IPS-11a (cell line): ENCODE results near the gene ARL15.
"Not testable (repeated sequence)": the region's sequence is repeated elsewhere in the genome, so short reads cannot be mapped to it uniquely, and the experiment has no call there.

Experiments used
- H3K4me3 ChIP-seq: one replicate; pipeline ENCODE4 v1.5.1; 2013; ENCODE audit warnings: low read depth, low read length, control low read depth

ARL15 gene

DNA sequence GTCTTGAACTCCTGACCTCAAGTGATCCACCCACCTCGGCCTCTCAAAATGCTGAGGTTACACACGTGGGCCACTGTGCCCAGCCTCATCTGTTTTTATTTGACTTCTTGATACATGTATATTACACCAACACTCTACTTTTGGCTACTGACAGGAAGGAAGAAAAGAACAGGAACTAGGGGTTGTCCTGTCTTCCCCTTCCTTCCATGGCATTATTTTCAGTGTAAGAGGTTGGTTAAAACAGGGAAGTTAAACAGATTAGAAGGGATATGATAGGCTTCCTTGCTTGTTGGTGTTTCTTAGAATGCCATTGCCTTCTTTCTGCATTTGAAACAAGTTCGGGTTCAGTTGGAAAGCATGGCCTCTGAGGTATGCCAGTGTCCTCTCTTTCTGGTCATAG is 437.1 kb downstream of the ARL15 start:
- H3K4me3 ChIP-seq = no peak overlapping the region

DNA sequence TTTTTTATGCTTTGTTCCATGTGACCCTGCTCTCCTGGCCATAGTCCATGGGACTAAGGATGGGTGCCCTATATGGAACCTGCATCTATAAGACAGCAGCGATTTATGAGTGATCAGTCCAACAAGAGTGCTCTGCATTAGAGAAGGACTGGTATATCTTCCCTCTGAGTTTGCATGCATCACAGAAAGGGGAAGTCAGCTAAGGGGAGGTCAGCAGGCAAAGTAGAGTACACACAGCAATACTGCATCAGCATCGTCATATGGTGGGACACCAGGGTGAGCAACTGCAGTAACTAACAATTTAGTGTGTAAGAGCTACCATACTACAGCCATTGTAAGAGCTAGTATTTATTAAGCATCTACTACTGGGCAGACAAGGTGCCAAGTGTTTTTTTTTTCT is 438.6 kb downstream of the ARL15 start:
- no peak overlapping the region for H3K4me3 ChIP-seq

DNA sequence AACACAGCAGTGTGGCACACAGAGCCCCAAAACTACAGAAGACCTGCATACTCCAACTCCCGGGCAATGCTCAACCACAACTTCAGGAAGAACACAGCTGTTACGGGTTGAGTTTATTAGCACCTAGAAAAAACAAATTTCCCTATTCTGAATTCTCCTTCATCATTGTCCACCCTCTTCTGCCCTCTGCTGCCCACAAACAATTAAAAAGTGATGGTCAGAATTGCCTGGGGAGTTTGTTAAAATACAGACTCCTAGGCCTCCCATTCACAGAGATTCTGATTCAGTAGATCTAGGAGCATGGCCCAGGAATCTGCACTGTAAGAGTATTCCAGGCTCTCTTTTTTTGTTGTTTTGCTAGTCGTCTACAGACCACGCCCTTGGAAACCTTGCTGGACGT is 439.3 kb downstream of the ARL15 start:
- H3K4me3 ChIP-seq = no peak overlapping the region

DNA sequence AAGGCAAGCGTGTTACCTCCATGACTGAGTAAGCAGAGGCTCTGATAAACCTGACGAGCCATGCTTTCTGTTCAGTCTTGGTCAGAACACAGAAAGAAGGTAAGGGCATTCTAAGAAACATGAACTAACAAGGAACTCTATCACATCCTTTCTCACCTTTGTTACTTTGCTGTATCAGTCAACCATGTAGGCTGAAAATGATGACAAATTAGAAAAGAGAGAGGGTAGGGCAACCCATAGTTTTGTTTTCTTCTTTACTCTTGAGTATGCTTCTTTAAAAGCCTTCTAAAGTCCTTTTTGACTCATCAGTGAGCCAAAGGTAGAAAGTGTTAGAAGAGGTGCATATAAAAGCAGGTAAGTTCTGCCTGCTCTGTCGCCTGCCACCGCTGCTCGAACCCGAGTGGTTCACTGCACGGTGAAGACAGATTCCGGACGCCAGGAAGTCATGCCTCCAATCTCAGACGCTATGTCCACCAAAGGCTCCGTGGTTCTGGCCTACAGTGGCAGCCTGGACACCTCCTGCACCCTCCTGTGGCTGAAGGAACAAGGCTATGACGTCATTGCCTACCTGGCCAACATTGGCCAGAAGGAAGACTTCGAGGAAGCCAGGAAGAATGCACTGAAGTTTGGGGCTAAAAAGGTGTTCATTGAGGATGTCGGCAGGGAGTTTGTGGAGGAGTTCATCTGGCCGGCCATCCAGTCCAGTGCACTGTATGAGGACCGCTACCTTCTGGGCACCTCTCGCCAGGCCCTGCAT is 451.5 kb downstream of the ARL15 start:
- no peak overlapping the region for H3K4me3 ChIP-seq

DNA sequence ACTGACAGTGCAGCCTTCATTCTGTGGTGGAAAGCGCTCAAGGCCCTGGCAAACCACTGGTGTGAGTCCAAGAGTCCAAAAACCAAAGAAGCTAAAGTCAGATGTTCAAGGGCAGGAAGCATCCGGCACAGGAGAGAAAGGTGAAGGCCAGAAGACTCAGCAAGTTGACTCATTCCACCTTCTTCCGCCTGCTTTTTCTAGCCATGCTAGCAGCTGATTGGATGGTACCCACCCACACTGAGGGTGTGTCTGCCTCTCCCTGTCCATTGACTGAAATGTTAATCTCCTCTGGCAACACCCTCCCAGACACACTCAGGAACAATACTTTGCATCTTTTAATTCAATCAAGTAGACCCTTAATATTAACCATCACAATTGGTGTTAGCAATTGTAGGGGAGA is 453.9 kb downstream of the ARL15 start:
- no peak overlapping the region for H3K4me3 ChIP-seq

DNA sequence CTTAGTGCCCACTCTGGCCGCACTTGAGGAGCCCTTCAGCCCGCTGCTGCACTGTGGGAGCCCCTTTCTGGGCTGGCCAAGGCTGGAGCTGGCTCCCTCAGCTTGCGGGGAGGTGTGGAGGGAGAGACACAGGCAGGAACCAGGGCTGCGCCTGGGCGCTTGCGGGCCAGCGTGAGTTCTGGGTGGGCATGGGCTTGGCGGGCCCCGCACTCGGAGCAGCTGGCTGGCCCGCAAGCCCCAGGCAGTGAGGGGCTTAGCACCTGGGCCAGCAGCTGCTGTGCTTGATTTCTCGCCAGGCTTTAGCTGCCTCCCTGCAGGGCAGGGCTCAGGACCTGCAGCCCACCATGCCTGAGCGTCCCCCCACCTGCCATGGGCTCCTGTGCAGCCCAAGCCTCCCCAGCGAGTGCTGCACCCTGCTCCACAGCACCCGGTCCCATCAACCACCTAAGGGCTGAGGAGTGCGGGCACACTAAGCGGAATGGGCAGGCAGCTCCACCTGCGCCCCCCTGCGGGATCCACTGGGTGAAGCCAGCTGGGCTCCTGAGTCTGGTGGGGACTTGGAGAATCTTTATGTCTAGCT is 473.4 kb downstream of the ARL15 start:
- not testable (repeated sequence) for H3K4me3 ChIP-seq

DNA sequence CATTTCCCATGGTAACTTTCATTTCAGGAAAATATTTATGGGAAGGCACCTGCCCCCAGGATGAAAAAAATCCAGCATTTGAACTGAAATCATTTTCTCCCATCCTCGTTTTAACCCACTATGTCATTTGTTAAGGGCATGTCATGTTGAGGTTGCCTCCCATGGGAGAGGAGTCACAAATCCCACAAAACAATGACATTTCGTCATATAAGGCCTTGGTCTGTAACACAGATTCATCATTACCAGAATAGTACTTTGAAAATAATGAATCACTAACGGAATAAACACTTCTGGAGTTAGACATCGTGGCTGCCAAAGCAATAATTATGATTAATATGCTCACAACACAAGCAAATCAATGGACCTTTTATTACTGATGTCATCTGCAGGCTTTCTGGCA is 475.9 kb downstream of the ARL15 start:
- no peak overlapping the region for H3K4me3 ChIP-seq
